ENCODE results near the gene TMEM131.

DNA sequence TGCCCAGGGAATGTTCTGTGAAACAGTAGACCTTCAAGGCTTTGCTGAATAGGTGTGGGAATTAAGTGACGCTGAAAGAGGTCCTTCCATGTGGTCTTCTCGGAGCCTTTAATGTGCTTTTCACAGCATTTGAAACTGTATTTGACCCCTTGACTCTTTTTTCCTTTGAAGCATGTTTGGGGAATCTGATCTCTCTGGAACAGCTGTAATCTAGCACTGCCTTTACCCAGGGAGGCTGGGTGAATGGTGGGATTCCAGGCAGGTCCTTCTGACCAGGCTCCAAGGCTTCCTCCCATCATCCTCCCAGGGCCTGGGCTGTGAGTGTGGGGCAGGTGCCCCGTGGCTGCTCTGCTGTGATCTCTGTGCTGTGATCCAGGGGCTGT, 278.1 kb downstream of the TMEM131 start:
- TF ChIP-seq, protein P1, sequence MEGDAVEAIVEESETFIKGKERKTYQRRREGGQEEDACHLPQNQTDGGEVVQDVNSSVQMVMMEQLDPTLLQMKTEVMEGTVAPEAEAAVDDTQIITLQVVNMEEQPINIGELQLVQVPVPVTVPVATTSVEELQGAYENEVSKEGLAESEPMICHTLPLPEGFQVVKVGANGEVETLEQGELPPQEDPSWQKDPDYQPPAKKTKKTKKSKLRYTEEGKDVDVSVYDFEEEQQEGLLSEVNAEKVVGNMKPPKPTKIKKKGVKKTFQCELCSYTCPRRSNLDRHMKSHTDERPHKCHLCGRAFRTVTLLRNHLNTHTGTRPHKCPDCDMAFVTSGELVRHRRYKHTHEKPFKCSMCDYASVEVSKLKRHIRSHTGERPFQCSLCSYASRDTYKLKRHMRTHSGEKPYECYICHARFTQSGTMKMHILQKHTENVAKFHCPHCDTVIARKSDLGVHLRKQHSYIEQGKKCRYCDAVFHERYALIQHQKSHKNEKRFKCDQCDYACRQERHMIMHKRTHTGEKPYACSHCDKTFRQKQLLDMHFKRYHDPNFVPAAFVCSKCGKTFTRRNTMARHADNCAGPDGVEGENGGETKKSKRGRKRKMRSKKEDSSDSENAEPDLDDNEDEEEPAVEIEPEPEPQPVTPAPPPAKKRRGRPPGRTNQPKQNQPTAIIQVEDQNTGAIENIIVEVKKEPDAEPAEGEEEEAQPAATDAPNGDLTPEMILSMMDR (IDR thresholded peaks at IDR 0.05; ENCODE audit: low read depth, low read length): no peak
- no peak for TF ChIP-seq EZH2phosphoT487 (IDR thresholded peaks at IDR 0.05; ENCODE audit: low read depth)

Measured in OCI-LY3 (cell line).